Measurements from ENCODE around the gene PHGDH.

GRCh38 chr1:119752592-119752991 is 40.9 kb downstream of the PHGDH start:
- no peak for TF ChIP-seq REST (IDR thresholded peaks at IDR 0.05; ENCODE audit: insufficient read depth in 1 of 2, low read depth in 2 of 2, low read length in 2 of 2)
- no peak for TF ChIP-seq POLR2AphosphoS5 (IDR thresholded peaks at IDR 0.05; ENCODE audit: low read depth, low read length)
- no peak for TF ChIP-seq TAF1 (IDR thresholded peaks at IDR 0.05; ENCODE audit: borderline replicate concordance, insufficient read depth, low read length)

Measured in PFSK-1 (cell line).